ENCODE data around the gene MCL1.

The MCL1 gene

DNA sequence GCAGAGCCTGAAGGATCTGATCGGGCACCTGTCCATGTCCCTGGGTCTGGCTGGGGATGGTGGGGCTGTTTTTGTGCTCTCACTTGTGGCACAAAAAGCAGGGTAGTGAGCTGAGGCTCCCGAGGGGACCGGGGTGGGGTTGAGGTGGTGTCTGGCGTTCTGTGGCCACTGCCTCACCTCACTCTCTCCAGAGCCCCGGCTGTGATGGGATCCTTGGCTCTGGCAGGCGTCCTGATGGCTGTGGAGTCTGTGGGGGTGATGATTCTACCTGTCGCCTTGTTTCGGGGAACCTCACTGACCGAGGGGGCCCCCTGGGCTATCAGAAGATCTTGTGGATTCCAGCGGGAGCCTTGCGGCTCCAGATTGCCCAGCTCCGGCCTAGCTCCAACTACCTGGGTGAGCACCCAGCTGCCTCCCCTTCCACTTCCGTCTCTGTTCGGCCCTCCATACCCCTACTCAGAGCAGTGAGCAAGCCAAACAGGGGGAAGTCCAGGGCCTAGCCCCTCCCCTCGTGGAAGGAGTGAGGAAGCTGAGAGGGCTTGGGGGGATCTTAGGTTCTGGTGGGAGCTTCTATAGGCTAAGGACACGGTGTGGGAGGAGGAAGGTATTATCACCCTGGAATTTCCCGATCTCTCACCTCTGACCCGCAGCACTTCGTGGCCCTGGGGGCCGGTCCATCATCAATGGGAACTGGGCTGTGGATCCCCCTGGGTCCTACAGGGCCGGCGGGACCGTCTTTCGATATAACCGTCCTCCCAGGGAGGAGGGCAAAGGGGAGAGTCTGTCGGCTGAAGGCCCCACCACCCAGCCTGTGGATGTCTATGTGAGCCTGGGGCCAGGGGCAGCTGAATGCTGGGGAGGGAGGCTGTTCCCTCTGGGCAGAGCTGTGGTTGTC is 23.2 kb downstream of the MCL1 start:
- DNase-seq (ENCODE audit: low read depth): no peak

GRCh38 chr1:150555198-150555970 is 24.0 kb downstream of the MCL1 start:
- no peak for DNase-seq (ENCODE audit: low read depth)

DNA sequence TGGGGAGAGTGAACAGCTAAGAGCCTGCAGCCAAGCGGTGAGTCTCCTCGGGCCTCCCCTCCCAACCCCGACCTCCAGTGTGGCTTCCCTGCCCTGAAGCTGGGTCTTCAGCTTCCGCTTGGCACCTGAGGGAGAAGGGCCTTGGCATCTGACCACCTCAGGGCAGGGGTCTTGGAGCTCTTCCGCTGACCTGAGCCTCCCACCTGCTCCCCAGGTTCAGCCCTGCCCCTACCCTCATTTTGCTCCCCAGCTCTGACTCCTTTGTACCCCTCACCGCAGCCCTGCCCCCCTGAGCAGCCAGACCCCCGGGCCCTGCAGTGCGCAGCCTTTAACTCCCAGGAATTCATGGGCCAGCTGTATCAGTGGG is 25.3 kb downstream of the MCL1 start:
- no peak for DNase-seq (ENCODE audit: low read depth)

DNA sequence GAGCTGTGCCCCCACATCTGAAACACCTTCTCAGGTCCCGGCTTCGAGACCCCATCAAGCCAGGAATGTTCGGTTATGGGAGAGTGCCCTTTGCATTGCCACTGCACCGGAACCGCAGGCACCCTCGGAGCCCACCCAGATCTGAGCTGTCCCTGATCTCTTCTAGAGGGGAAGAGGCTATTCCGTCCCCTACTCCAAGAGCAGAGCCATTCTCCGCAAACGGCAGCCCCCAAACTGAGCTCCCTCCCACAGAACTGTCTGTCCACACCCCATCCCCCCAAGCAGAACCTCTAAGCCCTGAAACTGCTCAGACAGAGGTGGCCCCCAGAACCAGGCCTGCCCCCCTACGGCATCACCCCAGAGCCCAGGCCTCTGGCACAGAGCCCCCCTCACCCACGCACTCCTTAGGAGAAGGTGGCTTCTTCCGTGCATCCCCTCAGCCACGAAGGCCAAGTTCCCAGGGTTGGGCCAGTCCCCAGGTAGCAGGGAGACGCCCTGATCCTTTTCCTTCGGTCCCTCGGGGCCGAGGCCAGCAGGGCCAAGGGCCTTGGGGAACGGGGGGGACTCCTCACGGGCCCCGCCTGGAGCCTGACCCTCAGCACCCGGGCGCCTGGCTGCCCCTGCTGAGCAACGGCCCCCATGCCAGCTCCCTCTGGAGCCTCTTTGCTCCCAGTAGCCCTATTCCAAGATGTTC is 25.9 kb downstream of the MCL1 start:
- DNase-seq (ENCODE audit: low read depth): no peak

- DNase-seq (ENCODE audit: low read depth): no peak
Observed at GRCh38 chr1:150552911-150553289, 26.5 kb downstream of the MCL1 start.

GRCh38 chr1:150552128-150552910 is 27.1 kb downstream of the MCL1 start:
- no peak for DNase-seq (ENCODE audit: low read depth)

DNA sequence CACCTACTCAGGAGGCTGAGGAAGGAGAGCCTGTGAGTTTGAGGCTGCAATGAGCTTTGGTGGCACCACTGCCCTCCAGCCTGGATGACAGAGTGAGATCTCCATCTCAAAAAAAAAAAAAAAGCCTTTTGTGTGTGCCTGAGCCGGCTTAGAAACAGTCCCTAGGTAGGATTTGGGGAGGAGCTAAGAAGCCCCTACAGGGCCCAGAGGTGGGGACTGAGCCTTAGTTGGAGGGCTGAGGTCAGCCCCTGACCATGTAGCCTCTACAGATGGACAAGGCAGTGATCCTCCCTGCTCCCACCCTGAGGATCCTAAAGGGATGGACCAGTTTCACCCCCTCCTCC is 27.7 kb downstream of the MCL1 start:
- no peak for DNase-seq (ENCODE audit: low read depth)

GRCh38 chr1:150551051-150551783 is 28.2 kb downstream of the MCL1 start:
- DNase-seq (ENCODE audit: low read depth): no peak

- no peak for DNase-seq (ENCODE audit: low read depth)
Observed at GRCh38 chr1:150550222-150551050, 29.0 kb downstream of the MCL1 start.

GRCh38 chr1:150549496-150550221 is 29.8 kb downstream of the MCL1 start:
- DNase-seq (ENCODE audit: low read depth): no peak

GRCh38 chr1:150548632-150549495 is 30.5 kb downstream of the MCL1 start, which contains the start of gene ADAMTSL4:
Gene ADAMTSL4, plus strand, starts transcription at chr1:150549408. Its CDS starts 2,881 bp downstream, at chr1:150552289.
- DNase-seq (ENCODE audit: low read depth): no peak

- DNase-seq (ENCODE audit: low read depth): no peak
Observed at GRCh38 chr1:150548324-150548631, 31.1 kb downstream of the MCL1 start.

DNA sequence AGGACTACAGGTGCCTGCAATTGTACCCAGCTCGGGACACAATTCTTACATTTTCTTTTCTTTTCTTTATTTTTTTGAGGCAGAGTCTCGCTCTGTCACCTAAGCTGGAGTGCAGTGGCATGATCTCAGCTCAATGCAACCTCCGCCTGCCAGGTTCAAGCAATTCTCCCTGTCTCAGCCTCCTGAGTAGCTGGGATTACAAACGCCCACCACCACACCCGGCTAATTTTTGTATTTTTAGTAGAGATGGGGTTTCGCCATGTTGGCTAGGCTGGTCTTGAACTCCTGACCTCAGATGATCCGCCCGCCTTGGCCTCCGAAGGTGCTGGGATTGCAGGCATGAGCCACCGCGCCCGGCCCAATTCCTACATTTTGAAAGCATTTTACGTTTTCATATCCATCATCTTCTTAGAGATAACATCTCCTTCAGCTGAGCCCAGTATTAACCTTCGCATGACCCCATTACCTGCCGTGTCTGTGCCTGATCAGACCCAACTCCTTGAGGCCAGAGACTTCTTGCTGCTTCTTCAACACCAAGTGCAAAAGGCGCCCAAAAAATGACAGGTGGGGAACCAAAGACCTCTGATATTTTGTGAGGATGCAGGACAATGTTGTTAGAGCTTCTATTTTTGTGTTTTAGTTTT is 33.0 kb downstream of the MCL1 start:
- DNase-seq (ENCODE audit: low read depth): no peak

GRCh38 chr1:150545486-150546032 is 33.9 kb downstream of the MCL1 start:
- DNase-seq (ENCODE audit: low read depth): no peak

GRCh38 chr1:150544204-150544603 is 35.2 kb downstream of the MCL1 start:
- no peak for DNase-seq (ENCODE audit: low read depth)

DNA sequence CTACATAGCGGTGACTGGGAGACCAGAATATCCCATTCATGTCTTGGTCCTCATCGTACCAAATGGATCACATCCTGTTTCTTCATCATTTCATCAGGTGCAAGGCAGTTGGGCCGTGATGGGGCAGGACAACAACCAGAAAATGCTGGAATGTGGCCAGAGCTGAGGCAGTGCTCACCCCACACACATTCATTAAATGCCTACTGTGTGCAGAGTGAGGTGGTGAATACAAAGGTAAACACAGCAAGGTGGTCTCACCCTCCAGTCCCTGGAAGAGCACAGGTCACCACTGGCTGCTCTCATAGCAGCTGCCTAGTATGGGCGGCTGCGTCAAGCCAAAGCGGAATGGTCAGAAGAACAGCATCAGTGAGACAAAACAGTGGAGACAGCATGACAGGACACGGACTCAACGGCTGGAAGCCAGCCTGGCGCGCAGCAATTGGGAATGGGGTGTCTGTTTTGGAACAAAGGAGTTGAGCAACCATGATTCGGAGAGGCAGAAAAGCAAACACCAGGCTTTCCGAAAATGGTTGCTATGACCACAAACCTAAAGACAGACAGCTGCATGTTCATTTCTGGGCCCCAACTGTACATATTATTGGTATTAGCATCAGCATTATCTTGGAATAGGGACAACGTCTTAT is 35.8 kb downstream of the MCL1 start:
- no peak for DNase-seq (ENCODE audit: low read depth)
